K562 (cell line): ENCODE results near the gene KCND3. TPM values are rescaled to one million over a fixed set of nuclear protein-coding genes. Genes with fewer than 3 reads are reported as not detected.

Experiments
- ATF4 ChIP-seq: fragments of 450-650 bp; formaldehyde crosslinking; IDR thresholded peaks from 2 replicates; pipeline ENCODE4 v1.4.0; 2022; ENCODE audit warnings: mild to moderate bottlenecking, moderate library complexity
- CCAR2 ChIP-seq: fragments of 200-400 bp; formaldehyde crosslinking; IDR thresholded peaks from 2 replicates; pipeline ENCODE4 v1.6.1; 2017; ENCODE audit warnings: mild to moderate bottlenecking, low read depth, low read length
- CEBPB ChIP-seq: fragments of 450-650 bp; IDR thresholded peaks from 2 replicates; pipeline ENCODE4 v1.6.1; 2016; ENCODE audit warnings: missing genetic modification characterization, missing compliant biosample characterization
- DACH1 ChIP-seq: fragments of 450-650 bp; IDR thresholded peaks from 2 replicates; pipeline ENCODE4 v1.6.1; 2018; ENCODE audit not compliant: partially characterized antibody
- E2F6 ChIP-seq, 2 experiments: IDR thresholded peaks; 2 replicates each; pipeline ENCODE4 v1.6.1; 2011; ENCODE audit warnings: borderline replicate concordance in 1 of 2, control low read depth in 1 of 2, low read depth in 1 of 2, low read length in 1 of 2, mild to moderate bottlenecking in 1 of 2, mixed read lengths in 1 of 2, moderate library complexity in 1 of 2; ENCODE audit not compliant: insufficient read depth in 1 of 2, insufficient read length in 1 of 2, poor library complexity in 1 of 2, severe bottlenecking in 1 of 2; ENCODE audit errors: extremely low read depth in 1 of 2
- EHMT2 ChIP-seq: fragments of 450-650 bp; IDR thresholded peaks from 2 replicates; pipeline ENCODE4 v1.6.1; 2018; ENCODE audit warnings: antibody characterized with exemption
- FUS ChIP-seq: fragments of 200-400 bp; formaldehyde crosslinking; optimal IDR thresholded peaks from 2 replicates; pipeline ENCODE3; 2017; ENCODE audit warnings: low read depth, low read length
- GATAD2A ChIP-seq: fragments of 450-650 bp; IDR thresholded peaks from 2 replicates; pipeline ENCODE4 v1.6.1; 2017
- HDAC6 ChIP-seq: IDR thresholded peaks from 2 replicates; pipeline ENCODE4 v1.6.1; 2012; ENCODE audit warnings: low read depth, mild to moderate bottlenecking, control low read depth, inconsistent platforms, low read length, moderate library complexity
- HINFP ChIP-seq: fragments of 450-650 bp; conservative IDR thresholded peaks from 2 replicates; pipeline ENCODE4 v1.6.1; 2016; ENCODE audit warnings: missing genetic modification characterization, low read depth, mild to moderate bottlenecking, control low read depth, missing compliant biosample characterization
- ILK ChIP-seq: fragments of 450-650 bp; IDR thresholded peaks from 2 replicates; pipeline ENCODE4 v1.6.1; 2016; ENCODE audit warnings: missing genetic modification characterization, low read depth, mild to moderate bottlenecking, missing compliant biosample characterization, moderate library complexity, borderline replicate concordance
- KDM2B ChIP-seq: fragments of 250-450 bp; sonication (Bioruptor Pico); IDR thresholded peaks from 2 replicates; pipeline ENCODE4 v1.8.0; 2021; ENCODE audit warnings: mild to moderate bottlenecking, moderate library complexity
- MCM5 ChIP-seq: fragments of 450-650 bp; IDR thresholded peaks from 2 replicates; pipeline ENCODE4 v1.6.1; 2016; ENCODE audit warnings: low read depth
- NCOR1 ChIP-seq: fragments of 450-650 bp; IDR thresholded peaks from 2 replicates; pipeline ENCODE4 v1.6.1; 2016; ENCODE audit warnings: mild to moderate bottlenecking, moderate library complexity
- NR2C1 ChIP-seq, 2 experiments: fragments of 450-650 bp; IDR thresholded peaks; 2 replicates each; pipeline ENCODE4 v1.6.1; 2017; ENCODE audit warnings: mild to moderate bottlenecking in 2 of 2, antibody characterized with exemption in 1 of 2, inconsistent platforms in 1 of 2, missing compliant biosample characterization in 1 of 2, missing genetic modification characterization in 1 of 2
- PBX2 ChIP-seq, 2 experiments: IDR thresholded peaks in 1 of 2; conservative IDR thresholded peaks in 1 of 2; 2 replicates each; pipeline ENCODE4 v1.6.1; 2016; ENCODE audit warnings: low read depth in 2 of 2, mild to moderate bottlenecking in 1 of 2, missing compliant biosample characterization in 1 of 2, missing genetic modification characterization in 1 of 2, moderate library complexity in 1 of 2
- SNRNP70 ChIP-seq: fragments of 200-400 bp; formaldehyde crosslinking; optimal IDR thresholded peaks from 2 replicates; pipeline ENCODE3; 2017; ENCODE audit warnings: low read depth, low read length
- SOX6 ChIP-seq: fragments of 450-650 bp; IDR thresholded peaks from 2 replicates; pipeline ENCODE4 v1.6.1; 2014; ENCODE audit warnings: mild to moderate bottlenecking
- TAF7 ChIP-seq: fragments of 450-650 bp; IDR thresholded peaks from 2 replicates; pipeline ENCODE4 v1.6.1; 2016; ENCODE audit warnings: missing genetic modification characterization, missing compliant biosample characterization
- TARDBP ChIP-seq: fragments of 450-650 bp; IDR thresholded peaks from 2 replicates; pipeline ENCODE4 v1.6.1; 2016
- ZFPM2 ChIP-seq: fragments of 250-450 bp; sonication (Bioruptor Pico); IDR thresholded peaks from 2 replicates; pipeline ENCODE4 v1.5.1; 2022; ENCODE audit warnings: mild to moderate bottlenecking
- ZNF354B ChIP-seq: fragments of 250-450 bp; sonication (Bioruptor Pico); IDR thresholded peaks from 2 replicates; pipeline ENCODE4 v1.4.0; 2020
- ZNF583 ChIP-seq: fragments of 250-450 bp; sonication (Bioruptor Pico); IDR thresholded peaks from 2 replicates; pipeline ENCODE4 v1.4.0; 2020
- ZNF75A ChIP-seq: fragments of 450-650 bp; formaldehyde crosslinking; IDR thresholded peaks from 2 replicates; pipeline ENCODE4 v1.4.0; 2020; ENCODE audit warnings: mild to moderate bottlenecking
- polyA plus RNA-seq, 8 experiments: library from polyadenylated mRNA; depleted of rRNA in 4 of 8; stranded (reverse) in 5 of 8; unstranded in 3 of 8; fragments of >200 nt; fragmentation: Nextera tagmentation in 2 of 8; fragmentation: Illumina TruSeq in 1 of 8; extraction: Ambion mirVana in 2 of 8; extraction: Trizol in 1 of 8; gene quantifications; 2 replicates each; pipeline versions ENCODE4 v1.2.1 to v1.2.3, GENCODE V29; 2011 to 2014; ENCODE audit warnings: inconsistent platforms in 1 of 8, missing spikeins in 1 of 8
- total RNA-seq, 7 experiments: library from RNA; depleted of rRNA in 6 of 7; stranded (reverse); fragments of >200 nt in 6 of 7; fragmentation: Illumina TruSeq in 2 of 7; extraction: Trizol in 2 of 7; gene quantifications; 2 replicates each; pipeline versions ENCODE4 v1.2.1 to v1.2.3, GENCODE V29; 2011 to 2021; ENCODE audit warnings: low replicate concordance in 1 of 7

The KCND3 gene
- total and polyA plus RNA-seq, 9 of the 15 experiments (the other 6 are each of a cell fraction or from before 2014, with no cell fraction given), result not detected

- TF ChIP-seq PBX2 (CRISPR knock-in tag; IDR thresholded peaks at IDR 0.05; ENCODE audit: low read depth), result no peak
- TF ChIP-seq PBX2 (tag; conservative IDR thresholded peaks at IDR 0.05; ENCODE audit: low read depth), result no peak
- no peak for TF ChIP-seq NR2C1 (IDR thresholded peaks at IDR 0.05)
- peak; percentile 28; the same call in 1 of the 2 replicates for TF ChIP-seq NR2C1 (tag; IDR thresholded peaks at IDR 0.05)
- no peak for TF ChIP-seq TAF7 (tag)
- TF ChIP-seq ZNF75A (CRISPR knock-in tag), result no peak
- TF ChIP-seq KDM2B (CRISPR knock-in tag), result no peak
- no peak for TF ChIP-seq NCOR1
- TF ChIP-seq DACH1, result no peak
- no peak for TF ChIP-seq ILK
- TF ChIP-seq E2F6 (IDR thresholded peaks at IDR 0.05; ENCODE audit: borderline replicate concordance in 1 of 2, extremely low read depth in 1 of 2, insufficient read depth in 1 of 2, insufficient read length in 1 of 2, low read depth in 1 of 2, low read length in 1 of 2, poor library complexity in 1 of 2, severe bottlenecking in 1 of 2), result no peak
- no peak for TF ChIP-seq MCM5
- no peak for TF ChIP-seq ZNF583 (CRISPR knock-in tag)
- 0 out of 2 replicates have a peak, but pooled peaks have one; percentile 39 for TF ChIP-seq GATAD2A
- no peak for TF ChIP-seq SNRNP70
- TF ChIP-seq ATF4 (CRISPR knock-in tag), result peak; percentile 71
- no peak for TF ChIP-seq FUS
- 0 out of 2 replicates have a peak, but pooled peaks have one; percentile 32 for TF ChIP-seq SOX6
- TF ChIP-seq TARDBP, result no peak
- no peak for TF ChIP-seq HDAC6
- TF ChIP-seq ZFPM2 (CRISPR knock-in tag), result no peak
- TF ChIP-seq EHMT2, result no peak
- no peak for TF ChIP-seq CCAR2
- no peak for TF ChIP-seq CEBPB (tag)
- no peak for TF ChIP-seq HINFP (tag)
- no peak for TF ChIP-seq ZNF354B (CRISPR knock-in tag)
Measured at GRCh38 chr1:111747282-111747734, 242.2 kb downstream of the KCND3 start (continued).
